22Rv1 (cell line): ENCODE results near the gene SLCO2B1.

Experiments used
- CTCF ChIP-seq: fragments of 450-650 bp; IDR thresholded peaks from 2 replicates; pipeline ENCODE4 v1.5.1; 2017; ENCODE audit warnings: mild to moderate bottlenecking
- ZFX ChIP-seq: fragments of 450-650 bp; IDR thresholded peaks from 2 replicates; pipeline ENCODE4 v1.6.1; 2017; ENCODE audit warnings: antibody characterized with exemption, borderline replicate concordance

- TF ChIP-seq CTCF = no peak
- TF ChIP-seq ZFX = no peak
Observed at GRCh38 chr11:75142714-75143419, 8.0 kb upstream of the SLCO2B1 start.
